RPMI7951 (cell line): Measurements from ENCODE around the gene RBP3. TPM values are rescaled to one million over a fixed set of nuclear protein-coding genes. Genes with fewer than 3 reads are reported as not detected.
A peak's percentile ranks its signal among the peaks of the same experiment; 100 is the strongest.

ENCODE experiments used
- DNase-seq: peaks from one replicate; pipeline ENCODE4 v3.0.0-alpha.2; 2012; ENCODE audit warnings: low read depth
- total RNA-seq: library from RNA; depleted of rRNA; stranded (reverse); fragments of >200 nt; shearing (Covaris generic); gene quantifications from 2 replicates; pipeline ENCODE4 v1.2.3, GENCODE V29; 2014; rRNA removed

RBP3 gene
- total RNA-seq: not detected in 2 replicates

GRCh38 chr10:47348138-47348651 is at the start of gene RBP3:
RBP3 (plus strand) TSS chr10:47348363; CDS start chr10:47348485, 122 bp downstream.
- no peak for DNase-seq

GRCh38 chr10:47298715-47299114 is 49.4 kb upstream of the RBP3 start:
- DNase-seq: no peak

GRCh38 chr10:47299611-47300428 is 48.3 kb upstream of the RBP3 start, which contains the start of gene GDF10:
GDF10 (plus strand) TSS chr10:47300197; CDS start chr10:47300652, 455 bp downstream.
- DNase-seq: no peak

DNA sequence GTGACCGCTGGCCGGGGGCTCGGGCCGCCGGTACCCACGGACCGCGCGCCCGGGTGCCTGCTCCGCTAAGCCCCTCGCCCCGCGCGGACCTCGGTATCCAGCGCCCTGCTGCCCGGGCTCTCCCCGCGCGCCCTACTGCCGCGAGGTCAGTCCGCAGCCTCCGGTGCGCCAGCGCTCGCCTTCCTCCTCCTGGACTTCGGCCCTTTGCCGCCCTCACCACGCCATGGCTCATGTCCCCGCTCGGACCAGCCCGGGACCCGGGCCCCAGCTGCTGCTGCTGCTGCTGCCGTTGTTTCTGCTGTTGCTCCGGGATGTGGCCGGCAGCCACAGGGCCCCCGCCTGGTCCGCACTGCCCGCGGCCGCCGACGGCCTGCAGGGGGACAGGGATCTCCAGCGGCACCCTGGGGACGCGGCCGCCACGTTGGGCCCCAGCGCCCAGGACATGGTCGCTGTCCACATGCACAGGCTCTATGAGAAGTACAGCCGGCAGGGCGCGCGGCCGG is 47.7 kb upstream of the RBP3 start:
- no peak for DNase-seq

DNA sequence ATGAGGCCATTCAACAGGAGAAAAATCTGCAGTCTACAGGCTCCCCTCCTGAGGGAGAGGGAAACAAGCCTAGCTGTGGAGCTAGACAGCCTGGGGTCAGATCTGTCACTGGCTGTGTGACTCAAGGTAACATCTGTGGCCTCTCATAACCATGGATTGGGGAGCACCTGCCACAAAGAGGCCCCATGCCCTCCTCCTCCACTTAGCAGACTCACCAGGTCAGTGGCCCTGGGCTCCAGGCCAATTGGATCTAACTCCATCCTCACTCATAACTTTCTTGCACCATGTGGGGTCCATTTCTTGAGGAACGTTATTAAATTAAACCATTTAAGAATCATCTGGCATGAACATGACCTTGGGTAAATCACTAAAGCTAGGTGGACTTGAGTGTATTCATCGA is 46.3 kb upstream of the RBP3 start:
- no peak for DNase-seq

DNA sequence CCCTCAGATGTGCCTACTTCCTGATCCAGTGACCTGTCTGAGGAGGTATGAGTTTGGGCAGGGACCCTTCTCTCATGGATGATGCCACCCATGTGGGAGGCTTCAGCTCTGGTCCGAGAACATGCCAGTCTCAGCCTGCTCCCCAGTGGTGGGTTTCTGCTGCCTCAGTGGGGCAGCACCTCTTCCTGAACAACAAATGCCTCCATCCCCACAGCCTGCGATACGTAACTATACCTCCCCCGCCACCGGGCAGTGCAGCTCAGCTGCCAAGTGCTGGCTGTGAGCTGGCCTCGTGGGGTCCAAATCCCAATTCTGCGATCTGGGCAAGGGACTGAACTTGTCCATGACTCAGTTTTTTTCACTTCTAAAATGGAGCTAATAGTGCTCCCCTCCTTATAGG is 45.1 kb upstream of the RBP3 start:
- no peak for DNase-seq

- DNase-seq: no peak
Observed at GRCh38 chr10:47303866-47304265, 44.3 kb upstream of the RBP3 start.

DNA sequence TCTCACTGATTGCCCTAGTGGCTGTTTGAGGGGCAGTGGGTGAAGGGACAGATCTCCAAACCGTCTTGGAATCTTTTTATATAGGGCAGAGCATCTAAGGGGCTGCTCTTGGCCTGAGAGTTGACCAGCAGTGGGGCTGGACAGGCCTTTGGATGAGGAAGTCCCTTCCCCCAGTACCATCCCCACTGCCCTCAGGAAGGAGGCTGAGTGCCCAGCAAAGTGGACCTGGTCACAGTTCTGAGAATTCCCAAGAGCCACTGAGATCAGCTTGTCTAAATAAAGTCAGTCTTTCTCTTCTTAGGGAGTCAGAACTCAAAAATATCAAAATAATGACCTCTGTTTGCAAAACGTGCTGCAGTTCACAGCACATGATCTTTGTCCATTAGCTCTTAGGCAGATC is 42.6 kb upstream of the RBP3 start:
- no peak for DNase-seq

DNA sequence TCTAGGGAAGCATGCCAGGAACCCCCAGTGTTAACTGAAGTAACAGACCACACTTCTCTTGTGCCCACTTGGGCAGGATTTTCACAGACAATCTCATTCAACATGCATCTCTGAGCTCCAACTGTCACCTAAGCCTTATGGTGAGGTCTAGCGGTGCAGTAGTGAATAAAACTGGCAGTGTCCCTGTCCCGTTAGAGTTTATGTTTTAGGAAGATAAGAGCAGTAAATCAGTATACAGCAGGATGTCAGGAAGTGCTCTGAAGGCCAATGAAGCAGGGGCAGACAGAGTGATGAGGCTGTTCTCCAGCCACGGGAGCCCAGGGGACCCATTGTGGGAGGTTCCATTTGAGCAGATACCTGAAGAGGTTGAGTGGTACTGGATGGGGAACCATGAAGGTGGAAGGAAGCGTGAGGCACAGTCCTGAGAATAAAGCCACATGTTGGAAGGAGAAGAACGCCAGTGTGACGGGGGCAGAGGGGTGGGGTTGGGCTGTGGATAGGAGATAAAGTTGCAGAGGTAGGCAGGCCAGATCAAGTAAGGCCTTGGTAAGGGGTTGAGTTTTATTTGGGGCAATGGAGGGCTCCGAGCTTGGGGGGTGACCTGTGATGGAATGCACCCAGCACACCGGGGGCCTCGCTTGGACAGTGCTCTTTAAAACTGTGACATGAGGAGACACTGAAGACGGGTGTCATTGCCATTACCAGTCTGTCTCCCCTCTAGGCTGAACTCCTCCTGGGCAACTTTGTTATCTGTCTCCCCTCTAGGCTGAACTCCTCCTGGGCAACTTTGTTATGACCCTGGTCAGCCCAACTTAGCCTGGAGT is 41.6 kb upstream of the RBP3 start:
- DNase-seq: no peak

- DNase-seq: no peak
Observed at GRCh38 chr10:47307381-47307780, 40.8 kb upstream of the RBP3 start.

GRCh38 chr10:47308775-47309174 is 39.4 kb upstream of the RBP3 start:
- DNase-seq: no peak

- DNase-seq: no peak
Observed at GRCh38 chr10:47309408-47310089, 38.6 kb upstream of the RBP3 start.

DNA sequence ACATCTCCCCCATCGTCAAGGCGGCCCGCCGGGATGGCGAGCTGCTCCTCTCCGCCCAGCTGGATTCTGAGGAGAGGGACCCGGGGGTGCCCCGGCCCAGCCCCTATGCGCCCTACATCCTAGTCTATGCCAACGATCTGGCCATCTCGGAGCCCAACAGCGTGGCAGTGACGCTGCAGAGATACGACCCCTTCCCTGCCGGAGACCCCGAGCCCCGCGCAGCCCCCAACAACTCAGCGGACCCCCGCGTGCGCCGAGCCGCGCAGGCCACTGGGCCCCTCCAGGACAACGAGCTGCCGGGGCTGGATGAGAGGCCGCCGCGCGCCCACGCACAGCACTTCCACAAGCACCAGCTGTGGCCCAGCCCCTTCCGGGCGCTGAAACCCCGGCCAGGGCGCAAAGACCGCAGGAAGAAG is 38.1 kb upstream of the RBP3 start:
- no peak for DNase-seq

GRCh38 chr10:47311193-47311931 is 36.8 kb upstream of the RBP3 start:
- DNase-seq: no peak

DNA sequence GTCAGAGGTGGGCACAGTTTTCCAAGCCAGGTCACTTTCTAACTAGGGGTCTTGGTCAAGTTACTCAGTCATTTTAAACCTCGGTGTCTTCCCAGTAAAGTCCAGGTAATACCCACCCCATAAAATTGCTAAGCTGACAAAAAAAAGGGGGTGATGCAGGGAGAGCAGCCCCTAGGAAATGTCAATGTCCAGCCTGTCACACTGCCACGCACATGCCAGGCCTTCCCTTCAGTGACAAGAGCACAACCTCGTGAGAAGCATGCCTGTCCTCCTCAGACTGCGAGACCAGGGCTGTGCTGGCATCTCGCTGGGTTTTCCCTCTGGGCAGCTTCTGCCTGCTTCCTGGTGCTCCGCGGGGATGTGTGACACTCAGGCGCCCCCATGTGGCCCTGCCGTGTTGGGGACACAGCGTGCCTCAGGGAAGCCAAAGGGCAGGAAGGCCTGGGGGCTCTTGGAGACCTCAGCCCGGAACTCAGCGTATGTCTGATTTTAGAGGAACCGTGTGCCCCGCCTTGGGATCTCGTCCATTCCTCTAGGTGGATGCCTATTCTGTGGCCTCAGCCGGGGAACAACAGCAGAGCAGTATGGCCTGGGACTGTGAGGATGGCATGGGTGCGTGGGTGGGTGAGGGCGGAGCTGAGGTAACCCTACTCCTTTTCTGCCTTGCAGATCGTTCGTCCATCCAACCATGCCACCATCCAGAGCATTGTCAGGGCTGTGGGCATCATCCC is 36.1 kb upstream of the RBP3 start:
- peak; percentile 46 for DNase-seq

DNA sequence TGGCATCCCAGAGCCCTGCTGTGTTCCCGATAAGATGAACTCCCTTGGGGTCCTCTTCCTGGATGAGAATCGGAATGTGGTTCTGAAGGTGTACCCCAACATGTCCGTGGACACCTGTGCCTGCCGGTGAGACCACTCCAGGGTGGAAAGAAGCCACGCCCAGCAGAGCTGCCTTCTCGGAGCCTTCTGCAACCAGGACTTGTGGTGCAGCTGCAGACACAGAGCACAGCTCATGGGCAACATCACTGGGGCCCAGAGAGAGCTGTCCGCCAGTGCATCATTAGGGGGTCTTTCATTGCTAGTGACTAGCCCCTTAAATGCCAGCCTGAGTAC is 35.5 kb upstream of the RBP3 start:
- DNase-seq: no peak

DNA sequence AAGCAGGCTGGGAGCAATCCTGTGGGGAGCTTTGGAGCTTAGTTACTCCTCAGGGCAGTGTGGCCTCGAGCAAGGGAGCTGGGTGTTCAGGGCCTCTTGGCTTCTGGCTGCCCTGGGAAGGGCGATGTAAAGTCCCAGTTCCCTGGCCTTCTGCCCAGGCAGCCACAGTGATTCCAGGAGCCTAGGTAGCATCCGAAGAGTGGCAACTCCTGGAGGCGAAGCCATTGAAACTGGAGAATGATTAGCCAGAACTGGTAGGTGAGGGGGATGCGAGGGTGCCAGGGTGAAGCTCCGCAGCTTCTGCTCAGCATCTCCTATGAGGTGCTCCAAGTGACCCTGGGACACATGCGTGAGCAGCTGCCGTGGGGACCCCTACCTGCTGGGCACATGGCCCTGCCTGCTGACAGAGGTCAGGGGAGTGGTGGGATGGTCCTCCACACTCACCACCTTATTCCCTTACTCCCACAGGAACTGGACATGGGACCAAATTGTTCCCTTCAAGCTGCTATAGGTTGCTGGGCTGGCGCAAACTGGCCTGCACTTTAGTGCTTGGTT is 33.7 kb upstream of the RBP3 start:
- no peak for DNase-seq

GRCh38 chr10:47315421-47315820 is 32.7 kb upstream of the RBP3 start:
- DNase-seq: no peak

GRCh38 chr10:47316131-47316530 is 32.0 kb upstream of the RBP3 start:
- no peak for DNase-seq

DNA sequence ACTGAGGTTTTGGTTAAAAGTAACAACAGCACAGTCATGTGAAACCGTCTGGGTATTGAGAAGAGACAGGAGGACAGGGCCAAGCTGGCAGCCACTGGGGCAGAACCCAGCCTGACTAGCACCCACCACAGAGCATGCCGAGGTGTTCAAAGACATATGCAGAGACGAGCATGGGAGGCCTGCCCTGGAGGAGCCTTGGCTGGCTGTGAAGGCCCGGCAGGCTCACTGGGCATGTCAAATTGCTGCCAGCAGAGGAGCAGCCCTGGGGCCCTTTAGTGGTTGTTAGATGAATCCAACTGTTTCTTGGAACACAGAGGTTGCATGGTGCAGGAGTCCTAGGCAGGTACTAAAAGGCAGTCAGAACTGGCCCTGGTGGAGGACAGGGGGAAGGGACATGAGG is 30.9 kb upstream of the RBP3 start:
- DNase-seq: no peak
